B cell (primary cell): ENCODE data around the gene FOSB. TPM values are rescaled to one million over a fixed set of nuclear protein-coding genes. Genes with fewer than 3 reads are reported as not detected.
A peak's percentile ranks its signal among the peaks of the same experiment; 100 is the strongest.

Source experiments
- ATAC-seq: fragments of 200-7000 bp; cut with Tn5 transposase; one replicate; pipeline ENCODE4 v1.10.0; 2021; ENCODE audit warnings: low read depth, mild to moderate bottlenecking, moderate number of reproducible peaks, moderate library complexity
- CTCF ChIA-PET: fragments of 350-600 bp; sonication (Branson Sonifier 250); formaldehyde crosslinking; loops from one replicate; lab custom pipeline; 2021; ENCODE audit warnings: antibody characterized with exemption, inconsistent platforms; lab: Charles Lee
- POLR2A ChIA-PET: fragments of 350-600 bp; sonication (Branson Sonifier 250); formaldehyde crosslinking; loops from one replicate; lab custom pipeline; 2021; ENCODE audit warnings: antibody characterized with exemption; lab: Charles Lee
- DNase-seq: peaks from one replicate; pipeline ENCODE4 v3.0.0; 2013
- H2AFZ ChIP-seq: 2 replicates; pipeline ENCODE4 v1.6.1; 2012; ENCODE audit warnings: mild to moderate bottlenecking, low read depth, low read length; ENCODE audit not compliant: insufficient read depth, poor library complexity, severe bottlenecking
- H3K27ac ChIP-seq, 2 donors: 1 replicate in 1 of 2; 2 replicates in 1 of 2; pipeline ENCODE4 v1.5.1; 2012 to 2013; ENCODE audit warnings: low read length in 2 of 2, mild to moderate bottlenecking in 2 of 2, moderate library complexity in 1 of 2
- H3K27me3 ChIP-seq, 4 experiments: fragments of 200-600 bp in 1 of 4; sonication (generic) in 1 of 4; replicated peaks in 1 of 4; 1 replicate in 2 of 4; 2 replicates in 2 of 4; pipeline versions ENCODE4 v1.6.1 to v1.7.0; 2013 to 2016; ENCODE audit warnings: low read length in 3 of 4, mild to moderate bottlenecking in 2 of 4, mixed read lengths in 1 of 4, moderate library complexity in 1 of 4; ENCODE audit not compliant: insufficient read depth in 4 of 4, control insufficient read depth in 3 of 4; ENCODE audit errors: control extremely low read depth in 1 of 4
- H3K36me3 ChIP-seq, 2 experiments: replicated peaks in 1 of 2; 1 replicate in 1 of 2; 2 replicates in 1 of 2; pipeline versions ENCODE4 v1.6.1 to v1.7.1; 2013; ENCODE audit warnings: low read length in 1 of 2; ENCODE audit not compliant: insufficient read depth in 2 of 2, control insufficient read depth in 1 of 2; ENCODE audit errors: control extremely low read depth in 1 of 2, extremely low read depth in 1 of 2
- H3K4me1 ChIP-seq, 2 donors: fragments of 200-600 bp in 1 of 2; sonication (generic) in 1 of 2; 1 replicate in 1 of 2; 2 replicates in 1 of 2; pipeline versions ENCODE4 v1.5.1 to v1.6.1; 2013 to 2017; ENCODE audit warnings: low read length in 2 of 2; ENCODE audit not compliant: control insufficient read depth in 2 of 2, insufficient read depth in 2 of 2
- H3K4me2 ChIP-seq: replicated peaks from 2 replicates; pipeline ENCODE3; 2012; ENCODE audit warnings: mild to moderate bottlenecking, low read depth, low read length; ENCODE audit not compliant: poor library complexity, severe bottlenecking
- H3K4me3 ChIP-seq, 5 experiments: fragments of 200-600 bp in 1 of 5; sonication (generic) in 1 of 5; 1 replicate in 3 of 5; 2 replicates in 2 of 5; pipeline versions ENCODE4 v1.5.1 to v1.7.0; 2011 to 2016; ENCODE audit warnings: low read length in 4 of 5, mild to moderate bottlenecking in 4 of 5, low read depth in 2 of 5, control low read depth in 1 of 5, moderate library complexity in 1 of 5; ENCODE audit not compliant: insufficient read depth in 1 of 5; ENCODE audit errors: control extremely low read depth in 1 of 5, extremely low read depth in 1 of 5
- H3K79me2 ChIP-seq: fragments of 200-600 bp; sonication (generic); one replicate; pipeline ENCODE4 v1.6.0; 2016; ENCODE audit warnings: low read length; ENCODE audit not compliant: control insufficient read depth, insufficient read depth
- H3K9ac ChIP-seq: fragments of 200-600 bp; sonication (generic); 2 replicates; pipeline ENCODE4 v1.6.1; 2017; ENCODE audit warnings: mild to moderate bottlenecking, low read length, moderate library complexity
- H3K9me3 ChIP-seq, 3 donors: one replicate each; pipeline versions ENCODE4 v1.6.1 to v1.7.1; 2013; ENCODE audit warnings: low read length in 2 of 3; ENCODE audit not compliant: control insufficient read depth in 2 of 3, insufficient read depth in 1 of 3; ENCODE audit errors: control extremely low read depth in 1 of 3
- H4K20me1 ChIP-seq: 2 replicates; pipeline ENCODE4 v1.6.0; 2012; ENCODE audit warnings: mild to moderate bottlenecking, low read length; ENCODE audit not compliant: insufficient read depth, control insufficient read depth, poor library complexity, severe bottlenecking
- H3K27ac Mint-ChIP-seq: one replicate; pipeline ENCODE4 v1.8.0; 2021; ENCODE audit warnings: mixed read lengths
- H3K27me3 Mint-ChIP-seq: one replicate; pipeline ENCODE4 v1.8.0; 2021; ENCODE audit warnings: mixed read lengths
- H3K4me1 Mint-ChIP-seq: one replicate; pipeline ENCODE4 v1.8.0; 2021; ENCODE audit warnings: mixed read lengths
- H3K4me3 Mint-ChIP-seq: one replicate; pipeline ENCODE4 v1.8.0; 2021; ENCODE audit warnings: mixed read lengths
- H3K9me3 Mint-ChIP-seq: one replicate; pipeline ENCODE4 v1.8.0; 2022; ENCODE audit warnings: mixed read lengths; ENCODE audit not compliant: insufficient read depth
- EZH2 ChIP-seq: IDR thresholded peaks from 2 replicates; pipeline ENCODE4 v1.6.1; 2012; ENCODE audit warnings: borderline replicate concordance, low read depth, mild to moderate bottlenecking, moderate library complexity, low read length; ENCODE audit not compliant: insufficient read depth, poor library complexity, severe bottlenecking
- WGBS: methylation state at CpG from one replicate; pipeline ENCODE4 v1.1.5; 2013; ENCODE audit warnings: missing lambda C conversion rate; ENCODE audit not compliant: insufficient coverage; 5-methylcytosine and 5-hydroxymethylcytosine counted together
- intact Hi-C: fragments of 100-400 bp; cut with micrococcal nuclease; formaldehyde crosslinking; loops from one replicate; pipeline ENCODE4 v1.10.0; 2022
- polyA plus RNA-seq: library from polyadenylated mRNA; depleted of rRNA; stranded (reverse); fragments of >200 nt; gene quantifications from 2 replicates; pipeline ENCODE4 v1.2.3, GENCODE V29; 2012
- total RNA-seq, 2 donors: library from RNA; stranded (reverse); fragments of 120-200 nt in 1 of 2; gene quantifications; 1 replicate in 1 of 2; 2 replicates in 1 of 2; pipeline versions ENCODE4 v1.2.3 to v1.2.4, GENCODE V29; 2013 to 2022
- TF ChIP-seq, protein P1 (sequence below): fragments of 200-600 bp; IDR thresholded peaks from one replicate; pipeline ENCODE4 v1.8.0; 2022; ENCODE audit warnings: antibody characterized with exemption, mild to moderate bottlenecking

FOSB gene
- total and polyA plus RNA-seq, 2 donors (not counting 1 experiment from before 2014, with no cell fraction given): 39.6 to 2,860 TPM

DNA sequence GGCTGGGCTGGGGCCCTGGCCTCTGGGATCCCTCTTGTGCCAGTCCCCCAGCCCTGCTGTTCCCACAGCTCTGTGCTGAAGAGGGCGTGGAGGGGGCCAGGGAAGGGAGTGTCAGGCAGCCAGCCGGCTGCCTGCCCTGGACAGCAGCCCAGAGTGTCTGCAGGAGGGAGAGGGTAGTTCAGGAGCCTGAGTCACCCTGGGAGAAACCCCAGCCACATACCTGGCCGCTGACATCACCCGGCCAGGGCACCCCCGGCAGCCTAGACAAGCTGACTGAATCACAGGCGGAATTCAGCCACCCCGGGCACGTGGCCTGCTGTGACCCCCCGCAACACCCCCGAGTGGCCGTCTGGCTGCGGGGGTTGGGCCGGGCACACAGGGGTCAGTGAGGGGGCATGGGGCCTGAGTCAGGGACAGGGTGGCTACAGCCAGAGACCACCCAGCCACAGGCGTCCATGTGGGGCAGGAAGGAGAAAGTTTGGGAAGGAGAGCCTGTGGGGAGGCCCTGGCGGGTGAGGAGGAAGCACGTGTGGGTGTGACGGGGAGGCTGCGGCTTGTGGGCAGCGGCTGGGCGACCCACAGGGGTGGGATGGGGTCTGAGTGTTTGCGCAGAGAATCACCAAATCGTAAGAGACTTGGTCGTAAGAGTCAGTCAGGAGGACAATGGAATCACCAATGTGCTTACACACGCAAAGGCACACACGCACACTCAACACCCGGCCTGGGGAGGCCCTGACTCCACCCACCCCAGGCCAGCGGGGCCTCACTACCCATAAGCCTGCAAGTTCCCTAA, 11.9 kb upstream of the FOSB start:
- Mint-ChIP-seq H3K27me3 (no peaks in the 10 kb centered on the region), H3K4me3 (peak overlapping the region; percentile 60), H3K27ac (peak overlapping the region; percentile 77), H3K9me3 (no peaks in the 10 kb centered on the region), H3K4me1 (peaks cover 43% of the 10 kb centered on the region)
- no peaks in the 10 kb centered on the region for H3K36me3 ChIP-seq
- H3K9ac ChIP-seq: no peak overlapping the region
- ATAC-seq (peak; percentile 56), DNase-seq (peak; percentile 90)
- no peaks in the 10 kb centered on the region for H4K20me1 ChIP-seq
- peaks cover 23 to 38% of the 10 kb centered on the region in 2 donors for H3K4me1 ChIP-seq
- H3K9me3 ChIP-seq: peaks cover 0 to 9% (median 0%) of the 10 kb centered on the region in 3 donors
- TF ChIP-seq, protein P1, sequence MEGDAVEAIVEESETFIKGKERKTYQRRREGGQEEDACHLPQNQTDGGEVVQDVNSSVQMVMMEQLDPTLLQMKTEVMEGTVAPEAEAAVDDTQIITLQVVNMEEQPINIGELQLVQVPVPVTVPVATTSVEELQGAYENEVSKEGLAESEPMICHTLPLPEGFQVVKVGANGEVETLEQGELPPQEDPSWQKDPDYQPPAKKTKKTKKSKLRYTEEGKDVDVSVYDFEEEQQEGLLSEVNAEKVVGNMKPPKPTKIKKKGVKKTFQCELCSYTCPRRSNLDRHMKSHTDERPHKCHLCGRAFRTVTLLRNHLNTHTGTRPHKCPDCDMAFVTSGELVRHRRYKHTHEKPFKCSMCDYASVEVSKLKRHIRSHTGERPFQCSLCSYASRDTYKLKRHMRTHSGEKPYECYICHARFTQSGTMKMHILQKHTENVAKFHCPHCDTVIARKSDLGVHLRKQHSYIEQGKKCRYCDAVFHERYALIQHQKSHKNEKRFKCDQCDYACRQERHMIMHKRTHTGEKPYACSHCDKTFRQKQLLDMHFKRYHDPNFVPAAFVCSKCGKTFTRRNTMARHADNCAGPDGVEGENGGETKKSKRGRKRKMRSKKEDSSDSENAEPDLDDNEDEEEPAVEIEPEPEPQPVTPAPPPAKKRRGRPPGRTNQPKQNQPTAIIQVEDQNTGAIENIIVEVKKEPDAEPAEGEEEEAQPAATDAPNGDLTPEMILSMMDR: no peak
- no peak for TF ChIP-seq EZH2
- 5% methylated on average over 21 of the region's 27 CpGs for WGBS
- POLR2A ChIA-PET: interaction anchor here (0.6 to 2.7 kb wide), 5 partner anchors 11 to 43 kb away, joined by 3 to 9 read pairs (median 3); partner anchors contain the start of gene FOSB
- H3K79me2 ChIP-seq: peaks cover 2% of the 10 kb centered on the region
- peak overlapping the region; percentile 59 for H2AFZ ChIP-seq
- peaks cover 0 to 2% (median 0%) of the 10 kb centered on the region in 4 experiments for H3K27me3 ChIP-seq
- CTCF ChIA-PET: interaction anchor here (0.8 to 2.2 kb wide), 4 partner anchors 10 to 22 kb away, joined by 3 to 13 read pairs (median 3); no protein-coding TSS in a partner anchor
- intact Hi-C loops: loop anchor here (1.0 kb wide), 1 partner anchor 8 kb away; no protein-coding TSS in a partner anchor
- H3K27ac ChIP-seq: peak overlapping the region in 1 of 2 donors; percentile 64
- H3K4me3 ChIP-seq: peak overlapping the region in 1 of 5 experiments; percentile 3
- peak overlapping the region; percentile 70 for H3K4me2 ChIP-seq
